T1000 (cell line): ENCODE measurements around the gene SORCS2.

ENCODE experiments used
- DNase-seq: peaks from one replicate; lab custom pipeline; 2025; ENCODE audit warnings: mixed read lengths; lab: John Stamatoyannopoulos, UW

The SORCS2 gene

GRCh38 chr4:7474320-7474719 lies 282.0 kb downstream of the SORCS2 start:
- DNase-seq, result no peak

DNA sequence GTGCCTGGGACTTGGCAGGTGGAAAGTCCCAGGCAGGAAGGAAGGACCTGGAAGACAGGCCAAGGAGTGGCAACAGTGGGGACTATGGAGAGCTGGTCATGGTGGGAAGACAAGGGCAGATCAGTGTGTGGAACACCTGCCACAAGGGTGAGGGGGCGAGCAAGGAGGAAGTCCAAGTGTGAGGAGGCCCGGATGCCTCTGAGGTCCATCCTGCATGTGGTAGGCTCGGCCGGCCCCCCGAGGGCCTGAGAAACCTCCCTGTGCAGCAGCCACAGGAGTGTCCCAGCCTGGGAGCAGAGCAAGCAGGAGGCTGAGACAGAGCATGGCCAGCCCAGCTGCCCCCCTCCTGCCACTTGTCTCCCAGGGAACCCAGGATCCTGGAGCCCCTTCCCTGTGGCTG lies 282.9 kb downstream of the SORCS2 start:
- no peak for DNase-seq

DNA sequence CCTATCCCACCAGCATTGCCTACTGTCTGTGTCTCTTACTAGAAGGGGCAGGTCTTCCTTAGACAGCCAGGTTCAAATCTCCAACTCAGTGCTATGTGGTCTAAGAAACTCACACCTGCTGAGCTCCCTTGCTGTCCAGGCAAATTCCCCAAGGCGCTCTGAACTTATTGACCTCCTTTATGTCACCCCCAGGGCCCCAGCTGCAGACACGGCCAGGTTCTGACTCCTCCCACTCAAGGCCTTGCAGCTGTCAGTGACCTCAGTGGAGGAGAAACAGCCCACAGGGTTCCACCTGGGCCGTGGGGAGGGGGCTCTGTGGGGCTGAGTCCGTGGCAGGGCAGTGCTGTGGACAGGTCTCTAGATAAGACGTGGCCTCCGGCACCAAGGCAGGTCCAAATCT lies 284.5 kb downstream of the SORCS2 start:
- no peak for DNase-seq

- DNase-seq, result no peak
Observed at GRCh38 chr4:7477695-7478094, 285.4 kb downstream of the SORCS2 start.

DNA sequence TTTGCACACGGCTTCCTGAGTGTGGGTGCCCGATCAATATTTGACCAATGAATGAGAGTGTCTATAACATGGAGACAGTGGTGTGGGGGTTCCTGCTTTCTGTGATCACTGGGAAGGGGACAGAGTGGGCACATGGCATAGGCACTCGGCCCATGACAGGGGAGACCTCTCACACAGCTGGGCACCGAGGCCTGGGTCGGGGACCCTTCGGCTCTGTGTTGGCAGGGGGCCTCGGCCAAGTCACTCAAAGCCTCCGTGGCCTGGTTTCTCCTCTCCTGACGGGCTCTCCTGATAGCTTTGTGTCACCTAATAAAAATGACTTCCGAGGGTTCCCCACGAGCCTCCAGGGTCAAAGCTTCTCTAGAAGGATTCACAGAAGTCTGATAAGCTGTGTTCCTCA lies 286.3 kb downstream of the SORCS2 start:
- DNase-seq, result no peak

DNA sequence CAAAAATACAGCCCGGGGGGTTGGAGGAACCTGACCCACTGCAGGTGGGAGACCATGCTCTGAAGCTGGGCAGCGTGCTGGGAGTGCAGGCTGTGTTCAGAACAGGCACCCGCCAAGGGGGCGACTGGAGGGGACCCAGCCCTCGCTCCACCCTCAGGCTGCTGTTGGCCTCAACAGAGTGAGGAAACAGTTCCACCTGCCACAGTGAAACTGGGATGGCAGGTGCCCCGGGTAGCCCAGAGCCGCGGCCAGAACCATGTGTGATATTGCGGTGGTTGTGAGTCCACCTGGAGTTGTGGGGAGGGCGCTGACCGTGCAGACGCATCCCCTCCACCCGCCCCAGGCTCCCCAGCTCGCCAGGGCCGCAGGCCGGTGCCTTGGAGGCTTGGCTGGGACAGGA lies 288.1 kb downstream of the SORCS2 start:
- DNase-seq, result no peak

DNA sequence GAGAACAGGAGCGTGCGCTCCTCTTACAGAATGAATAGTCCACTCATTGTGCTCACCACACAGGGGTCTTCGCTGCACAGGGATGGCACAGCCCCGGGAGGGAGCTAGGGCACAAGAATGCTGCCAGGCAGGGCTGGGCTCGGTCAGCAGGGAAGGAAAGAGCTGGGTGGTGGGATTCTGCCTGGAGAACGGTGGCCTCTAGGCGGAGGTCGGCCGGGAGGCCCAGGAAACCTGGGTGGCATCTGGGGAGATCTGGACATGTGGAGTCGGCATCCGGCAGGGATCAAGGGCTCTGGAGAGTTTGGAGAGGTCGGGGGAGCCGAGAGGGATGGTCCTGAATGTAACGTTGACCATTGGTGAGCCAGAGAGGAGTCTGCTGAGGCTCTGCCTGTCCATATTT lies 288.9 kb downstream of the SORCS2 start:
- no peak for DNase-seq

DNA sequence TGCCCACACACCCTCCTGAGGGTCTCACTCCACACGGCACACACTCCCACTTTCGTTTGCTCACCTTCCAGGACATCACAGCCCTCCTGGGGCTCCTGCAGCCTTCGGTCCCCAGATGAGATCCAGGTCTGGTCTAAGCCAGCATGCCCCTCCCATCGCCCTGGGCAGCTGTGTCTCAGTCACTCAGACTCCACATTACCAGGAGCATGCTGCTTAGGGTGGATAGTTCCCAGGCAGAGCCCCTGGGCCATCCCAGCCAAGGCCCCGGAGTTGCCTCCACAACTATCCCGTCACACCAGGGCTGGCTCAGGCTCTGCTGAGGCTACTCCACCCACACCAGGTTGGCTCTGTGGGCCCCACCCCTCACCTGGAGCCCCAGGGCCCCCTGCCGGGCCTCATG lies 292.8 kb downstream of the SORCS2 start:
- no peak for DNase-seq

GRCh38 chr4:7486101-7486500 lies 293.8 kb downstream of the SORCS2 start:
- DNase-seq, result no peak

- no peak for DNase-seq
Observed at GRCh38 chr4:7487502-7487901, 295.2 kb downstream of the SORCS2 start.

GRCh38 chr4:7487998-7488671 lies 295.8 kb downstream of the SORCS2 start:
- no peak for DNase-seq

GRCh38 chr4:7491915-7492314 lies 299.6 kb downstream of the SORCS2 start:
- no peak for DNase-seq

- DNase-seq, result no peak
Observed at GRCh38 chr4:7498446-7499200, 306.3 kb downstream of the SORCS2 start.

DNA sequence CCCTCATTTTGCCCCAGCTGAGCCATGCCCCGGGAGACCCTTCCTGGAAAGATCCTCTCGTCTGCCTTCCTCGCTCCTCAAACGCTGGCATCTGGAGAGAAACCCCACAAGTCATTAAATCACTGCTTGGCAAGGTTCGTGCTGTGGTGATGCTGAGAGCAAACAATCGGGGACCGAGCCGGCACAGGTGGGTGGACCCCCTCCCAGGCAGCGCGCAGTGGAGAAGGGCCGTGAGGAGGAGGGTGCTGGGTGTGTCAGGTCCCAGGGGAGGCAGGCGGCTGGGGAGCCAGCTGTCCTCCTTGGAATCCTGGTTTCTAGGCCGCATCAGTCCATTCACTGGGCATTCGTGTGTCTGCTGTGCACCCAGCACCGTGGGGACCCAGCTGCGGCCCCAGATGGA lies 307.3 kb downstream of the SORCS2 start:
- no peak for DNase-seq

- DNase-seq, result no peak
Observed at GRCh38 chr4:7500404-7500803, 308.1 kb downstream of the SORCS2 start.

- DNase-seq, result no peak
Observed at GRCh38 chr4:7501314-7501713, 309.0 kb downstream of the SORCS2 start.

- no peak for DNase-seq
Observed at GRCh38 chr4:7501873-7502272, 309.5 kb downstream of the SORCS2 start.

DNA sequence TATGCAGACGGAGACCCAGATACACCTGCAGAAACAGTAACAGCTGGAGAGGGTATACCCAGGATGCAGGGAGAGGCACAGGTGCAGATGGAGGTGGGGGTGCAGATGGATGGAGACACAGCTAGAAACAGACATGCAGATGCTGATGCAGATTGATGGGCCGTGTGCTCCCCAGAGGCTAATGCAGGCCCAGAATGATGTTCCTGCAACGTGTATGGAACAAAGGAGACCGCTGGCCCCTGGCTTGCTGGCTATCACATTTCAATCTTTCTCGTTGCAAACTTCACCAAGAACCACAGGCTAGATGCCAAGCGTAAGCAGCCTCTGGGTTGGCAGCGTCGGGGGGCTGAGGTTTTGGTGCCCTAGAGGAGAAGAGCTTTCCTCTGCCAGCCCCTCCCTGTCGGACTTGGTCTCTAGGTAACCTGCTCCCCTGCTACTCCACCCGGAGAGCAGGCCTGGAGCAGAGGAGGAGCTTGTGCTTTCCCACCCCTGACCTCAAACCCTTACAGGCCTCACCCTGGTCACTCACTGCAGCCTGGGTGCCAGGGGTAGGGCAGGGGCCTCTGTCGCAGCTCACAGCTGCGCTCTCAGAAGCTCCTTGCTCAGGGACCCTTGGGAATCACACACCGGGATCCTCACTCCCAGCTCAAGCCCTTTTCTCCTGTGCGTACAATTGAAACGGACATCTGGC lies 311.4 kb downstream of the SORCS2 start:
- no peak for DNase-seq

DNA sequence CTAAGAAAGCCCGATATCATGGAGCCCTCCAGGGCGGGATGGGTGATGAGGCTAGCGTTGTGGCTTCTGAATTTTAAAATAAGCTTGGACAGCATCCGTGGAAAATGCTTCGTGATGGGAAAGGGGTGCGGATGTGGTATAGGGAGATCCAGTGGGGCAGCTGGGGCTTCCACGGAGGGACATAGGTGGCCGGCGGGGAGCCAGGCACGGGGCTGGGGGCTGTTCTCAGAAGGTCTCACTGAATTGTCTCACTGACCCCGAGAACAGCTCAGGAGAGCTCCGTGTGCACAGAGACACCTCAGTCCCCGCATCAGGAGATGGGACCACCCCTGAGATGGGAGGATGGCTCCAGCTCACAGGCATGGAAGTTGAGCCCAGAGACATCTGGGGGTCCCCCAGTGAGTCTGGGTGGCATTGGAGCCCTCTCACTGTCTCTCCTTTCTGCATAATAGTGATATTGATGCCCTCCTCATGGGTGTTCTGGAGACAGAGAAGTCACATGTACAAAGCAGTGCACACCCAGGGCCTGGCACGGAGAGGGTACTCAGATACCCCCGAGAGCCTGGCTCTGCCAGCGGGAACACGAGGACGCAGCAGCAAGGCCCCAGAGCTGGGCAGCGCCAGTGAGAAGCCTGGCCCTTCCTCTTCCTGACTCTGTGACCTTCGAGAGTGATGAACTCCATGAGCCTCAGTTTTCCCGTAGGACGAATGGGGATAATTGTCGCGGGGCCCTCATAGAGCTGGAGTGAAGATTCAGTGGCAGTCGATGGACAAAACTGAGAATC lies 313.0 kb downstream of the SORCS2 start:
- DNase-seq, result no peak

DNA sequence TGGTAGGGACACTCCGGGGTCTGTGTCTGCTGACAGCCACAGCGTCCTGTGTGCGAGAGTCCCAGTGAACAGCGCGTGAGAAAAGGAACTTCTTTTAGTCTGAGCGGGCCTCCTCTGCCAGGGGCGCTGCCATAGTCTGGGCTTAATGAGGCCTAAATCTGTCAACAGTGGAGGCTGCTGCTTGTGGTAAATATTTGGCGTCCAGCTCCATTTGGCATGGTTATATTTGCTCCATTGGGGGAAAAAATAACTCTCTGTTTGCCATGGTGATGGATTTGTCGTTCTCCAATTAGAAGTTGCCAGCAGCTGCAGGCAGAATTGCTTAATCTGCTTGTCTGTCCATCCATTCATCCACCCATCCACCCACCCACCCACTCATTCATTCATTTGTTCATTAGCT lies 313.8 kb downstream of the SORCS2 start:
- no peak for DNase-seq

DNA sequence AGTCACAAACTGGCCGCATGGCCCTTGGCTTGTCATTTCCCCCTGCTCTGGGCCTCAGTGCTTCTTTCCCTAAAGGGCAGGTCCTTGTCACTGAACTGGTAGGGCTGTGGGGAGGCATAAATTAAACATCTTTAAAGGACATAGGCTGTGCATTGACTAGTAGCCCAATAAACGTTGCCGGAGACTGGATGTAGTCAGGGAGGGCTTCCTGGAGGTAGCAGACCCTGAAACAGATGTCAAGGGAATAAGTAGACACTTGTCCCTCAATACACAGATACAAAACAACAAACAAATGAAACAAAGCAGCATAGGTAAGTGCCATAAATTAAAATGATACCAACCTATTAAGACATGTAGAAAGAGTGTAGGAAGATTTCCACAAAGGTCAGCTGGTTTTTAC lies 314.2 kb downstream of the SORCS2 start:
- DNase-seq, result no peak

- no peak for DNase-seq
Observed at GRCh38 chr4:7507381-7507780, 315.0 kb downstream of the SORCS2 start.
